ENCODE results near the gene AMFR.

GRCh38 chr16:56347670-56348069, 77.7 kb downstream of the AMFR start:
- no peak for TF ChIP-seq ZBTB48 (tag by site-specific recombination; IDR thresholded peaks at IDR 0.05)
- no peak for TF ChIP-seq ZNF23 (tag by site-specific recombination; IDR thresholded peaks at IDR 0.05; ENCODE audit: borderline replicate concordance)
- TF ChIP-seq ZBTB8A (tag by site-specific recombination; IDR thresholded peaks at IDR 0.05), result no peak
- no peak for TF ChIP-seq ZSCAN4 (tag by site-specific recombination; IDR thresholded peaks at IDR 0.05)
- TF ChIP-seq CTCF (tag by site-specific recombination; IDR thresholded peaks at IDR 0.05), result no peak
- TF ChIP-seq ZNF747 (tag by site-specific recombination; IDR thresholded peaks at IDR 0.05), result no peak
- TF ChIP-seq SP2 (tag by site-specific recombination; IDR thresholded peaks at IDR 0.05), result no peak
- TF ChIP-seq TSHZ1 (tag by site-specific recombination; IDR thresholded peaks at IDR 0.05; ENCODE audit: borderline replicate concordance), result no peak
- TF ChIP-seq ZNF561 (tag by site-specific recombination; IDR thresholded peaks at IDR 0.05; ENCODE audit: borderline replicate concordance), result no peak
- TF ChIP-seq ZNF548 (tag by site-specific recombination; IDR thresholded peaks at IDR 0.05), result no peak
- no peak for TF ChIP-seq ZNF311 (tag by site-specific recombination; IDR thresholded peaks at IDR 0.05; ENCODE audit: borderline replicate concordance)
